SK-N-SH (cell line): ENCODE measurements around the gene DEPDC7.

Source experiments
- CHD2 ChIP-seq: fragments of 150-350 bp; IDR thresholded peaks from 2 replicates; pipeline ENCODE4 v1.6.1; 2018; ENCODE audit warnings: low read length; ENCODE audit not compliant: partially characterized antibody
- CTCF ChIP-seq: fragments of 200-600 bp; sonication (generic); IDR thresholded peaks from 2 replicates; pipeline ENCODE4 v1.6.1; 2017; ENCODE audit warnings: antibody characterized with exemption, mild to moderate bottlenecking, moderate library complexity
- EP300 ChIP-seq, 2 experiments: IDR thresholded peaks; 2 replicates each; pipeline versions ENCODE4 v1.4.0 to v1.6.1; 2012; ENCODE audit warnings: borderline replicate concordance in 1 of 2, low read depth in 1 of 2, low read length in 1 of 2
- EZH2phosphoT487 ChIP-seq: fragments of 200-600 bp; sonication (generic); IDR thresholded peaks from 2 replicates; pipeline ENCODE4 v1.6.1; 2017; ENCODE audit warnings: low read depth, mixed run types, mild to moderate bottlenecking, antibody characterized with exemption, moderate library complexity, borderline replicate concordance
- GABPA ChIP-seq: IDR thresholded peaks from 2 replicates; pipeline ENCODE4 v1.4.0; 2012; ENCODE audit warnings: low read depth, mild to moderate bottlenecking
- MXI1 ChIP-seq: IDR thresholded peaks from 2 replicates; pipeline ENCODE4 v1.6.1; 2012; ENCODE audit warnings: mild to moderate bottlenecking, low read depth, low read length, improper control_type of control experiment
- REST ChIP-seq: IDR thresholded peaks from 2 replicates; pipeline ENCODE4 v1.6.1; 2012; ENCODE audit warnings: mild to moderate bottlenecking, low read depth, low read length, moderate library complexity
- RFX5 ChIP-seq: IDR thresholded peaks from 2 replicates; pipeline ENCODE4 v1.6.1; 2012; ENCODE audit warnings: mild to moderate bottlenecking, improper control_type of control experiment, low read length
- TAF1 ChIP-seq: IDR thresholded peaks from 2 replicates; pipeline ENCODE4 v1.6.1; 2012; ENCODE audit warnings: low read depth, mild to moderate bottlenecking, low read length, moderate library complexity, borderline replicate concordance
- TCF12 ChIP-seq: IDR thresholded peaks from 2 replicates; pipeline ENCODE4 v1.4.0; 2012
- USF2 ChIP-seq: fragments of 150-350 bp; IDR thresholded peaks from 2 replicates; pipeline ENCODE4 v1.6.1; 2017; ENCODE audit warnings: antibody characterized with exemption, low read length, low read depth, borderline replicate concordance

- no peak for TF ChIP-seq CTCF
- TF ChIP-seq REST, result no peak
- TF ChIP-seq TCF12, result no peak
- TF ChIP-seq MXI1, result no peak
- no peak for TF ChIP-seq EZH2phosphoT487
- TF ChIP-seq TAF1, result no peak
- TF ChIP-seq USF2, result no peak
- no peak for TF ChIP-seq EP300 (IDR thresholded peaks at IDR 0.05; ENCODE audit: borderline replicate concordance in 1 of 2, low read depth in 1 of 2, low read length in 1 of 2)
- TF ChIP-seq GABPA, result no peak
- no peak for TF ChIP-seq RFX5
- no peak for TF ChIP-seq CHD2
These were observed 17.8 kb downstream of the DEPDC7 start for GRCh38 chr11:33033493-33033892.
